PC-9 (cell line): Measurements from ENCODE around the gene HMX1. TPM values are rescaled to one million over a fixed set of nuclear protein-coding genes. Genes with fewer than 3 reads are reported as not detected.

Source experiments
- BruUV-seq: library from RNA; stranded (reverse); fragments of 400-500 nt; replicated peaks from 2 replicates; lab custom pipeline; 2021; lab: Mats Ljungman, UMichigan
- CTCF ChIA-PET: fragments of 300-600 bp; sonication (Branson Sonifier 250); formaldehyde crosslinking; loops from one replicate; lab custom pipeline; 2022; ENCODE audit warnings: antibody characterized with exemption; lab: Charles Lee
- POLR2A ChIA-PET: fragments of 300-600 bp; sonication (Branson Sonifier 250); formaldehyde crosslinking; loops from one replicate; lab custom pipeline; 2022; ENCODE audit warnings: antibody characterized with exemption; ENCODE audit not compliant: unreplicated experiment; lab: Charles Lee
- DNase-seq, 2 experiments: peaks; one replicate each; pipeline versions ENCODE4 v3.0.0 to v3.0.0-alpha.2; 2015 to 2022; ENCODE audit warnings: mixed read lengths in 1 of 2
- H2AFZ ChIP-seq: fragments of 200-600 bp; sonication (generic); 2 replicates; pipeline ENCODE4 v1.8.1; 2017; ENCODE audit warnings: antibody characterized with exemption
- H3F3A ChIP-seq: fragments of 200-600 bp; sonication (generic); 2 replicates; pipeline ENCODE4 v1.8.1; 2017; ENCODE audit warnings: antibody characterized with exemption, mild to moderate bottlenecking, low read depth; ENCODE audit not compliant: insufficient read depth
- H3K27ac ChIP-seq: fragments of 200-600 bp; sonication (generic); 2 replicates; pipeline ENCODE4 v1.6.1; 2016; ENCODE audit warnings: mixed run types
- H3K27me3 ChIP-seq: fragments of 200-600 bp; sonication (generic); 2 replicates; pipeline ENCODE4 v1.6.1; 2016; ENCODE audit warnings: low read depth, mixed run types; ENCODE audit not compliant: insufficient read depth
- H3K36me3 ChIP-seq: fragments of 200-600 bp; sonication (generic); 2 replicates; pipeline ENCODE4 v1.6.1; 2016; ENCODE audit warnings: low read depth, mixed run types
- H3K4me1 ChIP-seq: fragments of 200-600 bp; sonication (generic); replicated peaks from 2 replicates; pipeline ENCODE4 v1.6.1; 2016; ENCODE audit warnings: mixed run types; ENCODE audit not compliant: insufficient read depth
- H3K4me2 ChIP-seq: fragments of 200-600 bp; sonication (generic); 2 replicates; pipeline ENCODE4 v1.6.1; 2017; ENCODE audit warnings: mixed run types
- H3K4me3 ChIP-seq: fragments of 200-600 bp; sonication (generic); 2 replicates; pipeline ENCODE4 v1.6.1; 2016; ENCODE audit warnings: mixed run types
- H3K79me2 ChIP-seq: fragments of 200-600 bp; sonication (generic); 2 replicates; pipeline ENCODE4 v1.6.1; 2017; ENCODE audit warnings: low read depth, mixed run types
- H3K9me2 ChIP-seq: fragments of 200-600 bp; sonication (generic); 2 replicates; pipeline ENCODE4 v1.8.1; 2017; ENCODE audit warnings: mild to moderate bottlenecking; ENCODE audit not compliant: insufficient read depth
- H3K9me3 ChIP-seq: fragments of 200-600 bp; sonication (generic); 2 replicates; pipeline ENCODE4 v1.8.1; 2016; ENCODE audit warnings: low read depth; ENCODE audit not compliant: insufficient read depth
- H4K20me1 ChIP-seq: fragments of 200-600 bp; sonication (generic); 2 replicates; pipeline ENCODE4 v1.8.1; 2017; ENCODE audit not compliant: insufficient read depth
- EZH2 ChIP-seq: fragments of 200-600 bp; sonication (generic); IDR thresholded peaks from 2 replicates; pipeline ENCODE4 v1.8.0; 2017; ENCODE audit warnings: antibody characterized with exemption, low read depth
- intact Hi-C: fragments of 100-400 bp; cut with micrococcal nuclease; formaldehyde crosslinking; loops from one replicate; pipeline ENCODE4 v1.10.0; 2022; ENCODE audit not compliant: unreplicated experiment
- total RNA-seq: library from RNA; stranded (reverse); gene quantifications from 2 replicates; pipeline ENCODE4 v1.2.3, GENCODE V29; 2021
- TF ChIP-seq, protein P1 (sequence below): fragments of 200-600 bp; sonication (generic); conservative IDR thresholded peaks from 2 replicates; pipeline ENCODE4 v1.6.1; 2017; ENCODE audit warnings: mixed run types, antibody characterized with exemption, mild to moderate bottlenecking, moderate library complexity

The HMX1 gene
- total RNA-seq, 1 experiment from 2014 or later, result not detected

DNA sequence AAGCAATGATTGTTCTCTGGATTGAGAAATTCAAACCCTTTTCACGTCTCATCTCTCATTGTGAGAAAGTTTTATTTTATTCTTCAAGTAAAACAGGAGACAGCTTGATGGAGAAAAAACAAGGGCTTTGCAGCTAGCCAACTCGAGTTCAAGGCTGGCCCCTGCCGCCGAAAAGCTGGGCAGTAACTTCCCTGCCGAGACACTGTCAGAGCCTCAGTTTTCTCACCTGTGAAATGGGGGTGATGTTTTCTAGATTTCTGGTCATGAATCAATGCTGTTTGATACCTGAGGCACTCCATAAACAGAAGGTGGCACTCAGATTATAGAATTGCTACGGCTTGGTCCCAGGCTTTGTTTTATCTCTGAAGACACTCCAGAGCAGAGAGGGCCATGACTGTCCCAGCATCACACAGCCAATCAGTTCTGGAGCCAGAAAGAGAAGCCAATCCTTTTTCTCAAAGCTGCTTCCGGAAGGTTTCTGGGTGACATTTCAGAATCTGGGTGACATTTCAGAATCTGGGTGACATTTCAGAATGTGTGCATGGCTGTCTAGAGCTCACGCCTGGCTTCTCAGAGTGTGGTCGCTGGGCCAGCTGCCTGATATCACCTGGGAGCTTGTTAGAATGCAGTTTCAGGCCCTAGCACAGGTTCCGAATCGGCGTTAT is 33.2 kb downstream of the HMX1 start:
- no peak for DNase-seq
- no peaks in the 10 kb centered on the region for H4K20me1 ChIP-seq
- intact Hi-C loops, result no loop called here
- H2AFZ ChIP-seq, result no peak overlapping the region
- H3K9me3 ChIP-seq, result no peaks in the 10 kb centered on the region
- no peaks in the 10 kb centered on the region for H3K4me1 ChIP-seq
- no peaks in the 10 kb centered on the region for H3K9me2 ChIP-seq
- POLR2A ChIA-PET, result no interaction called here
- no peaks in the 10 kb centered on the region for H3K36me3 ChIP-seq
- H3K79me2 ChIP-seq, result no peaks in the 10 kb centered on the region
- BruUV-seq, result no TSS peak
- CTCF ChIA-PET, result no interaction called here
- H3K4me3 ChIP-seq, result no peak overlapping the region
- H3K27ac ChIP-seq, result no peak overlapping the region
- TF ChIP-seq, protein P1, sequence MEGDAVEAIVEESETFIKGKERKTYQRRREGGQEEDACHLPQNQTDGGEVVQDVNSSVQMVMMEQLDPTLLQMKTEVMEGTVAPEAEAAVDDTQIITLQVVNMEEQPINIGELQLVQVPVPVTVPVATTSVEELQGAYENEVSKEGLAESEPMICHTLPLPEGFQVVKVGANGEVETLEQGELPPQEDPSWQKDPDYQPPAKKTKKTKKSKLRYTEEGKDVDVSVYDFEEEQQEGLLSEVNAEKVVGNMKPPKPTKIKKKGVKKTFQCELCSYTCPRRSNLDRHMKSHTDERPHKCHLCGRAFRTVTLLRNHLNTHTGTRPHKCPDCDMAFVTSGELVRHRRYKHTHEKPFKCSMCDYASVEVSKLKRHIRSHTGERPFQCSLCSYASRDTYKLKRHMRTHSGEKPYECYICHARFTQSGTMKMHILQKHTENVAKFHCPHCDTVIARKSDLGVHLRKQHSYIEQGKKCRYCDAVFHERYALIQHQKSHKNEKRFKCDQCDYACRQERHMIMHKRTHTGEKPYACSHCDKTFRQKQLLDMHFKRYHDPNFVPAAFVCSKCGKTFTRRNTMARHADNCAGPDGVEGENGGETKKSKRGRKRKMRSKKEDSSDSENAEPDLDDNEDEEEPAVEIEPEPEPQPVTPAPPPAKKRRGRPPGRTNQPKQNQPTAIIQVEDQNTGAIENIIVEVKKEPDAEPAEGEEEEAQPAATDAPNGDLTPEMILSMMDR, result no peak
- TF ChIP-seq EZH2, result no peak
- no peak overlapping the region for H3K4me2 ChIP-seq
- H3K27me3 ChIP-seq, result peaks cover 48% of the 10 kb centered on the region
- H3F3A ChIP-seq, result no peaks in the 10 kb centered on the region

DNA sequence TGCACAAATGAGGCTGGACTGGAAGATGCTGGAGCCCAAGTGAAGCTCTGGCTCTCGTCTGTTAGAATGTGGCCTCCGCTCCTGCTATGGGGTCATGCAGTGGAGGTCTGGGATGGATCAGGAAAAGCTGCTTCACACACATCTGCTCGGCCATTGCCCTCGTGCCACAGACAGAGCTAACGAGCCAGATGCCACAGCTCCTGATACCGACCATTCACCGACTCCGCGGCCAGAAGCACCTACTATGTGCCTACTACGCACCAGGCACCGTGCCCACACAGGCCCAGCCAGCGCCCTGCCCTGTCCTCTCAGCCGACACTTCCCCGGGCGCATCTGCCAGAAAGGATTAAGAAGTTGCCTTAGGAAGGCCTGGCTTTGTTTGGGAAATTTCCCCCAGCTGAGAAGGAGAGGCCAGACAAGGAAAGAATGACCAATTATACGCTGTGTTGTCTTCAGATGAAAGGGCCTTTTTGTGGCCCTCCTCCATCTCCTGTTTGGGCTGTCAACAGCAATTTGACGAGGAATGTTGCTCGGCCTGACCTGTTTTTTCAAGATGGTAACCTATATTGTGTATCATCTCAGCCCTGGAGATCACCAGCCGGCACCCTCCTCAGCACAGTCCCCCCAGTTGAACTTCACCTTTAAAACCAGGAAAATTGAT is 34.3 kb downstream of the HMX1 start:
- no peak overlapping the region for H3K4me3 ChIP-seq
- CTCF ChIA-PET, result no interaction called here
- DNase-seq, result no peak
- no peaks in the 10 kb centered on the region for H4K20me1 ChIP-seq
- TF ChIP-seq, protein P1, result no peak
- no peak for TF ChIP-seq EZH2
- no peak overlapping the region for H3K27ac ChIP-seq
- POLR2A ChIA-PET, result no interaction called here
- no peaks in the 10 kb centered on the region for H3K9me2 ChIP-seq
- no peaks in the 10 kb centered on the region for H3K9me3 ChIP-seq
- BruUV-seq, result no TSS peak
- H3K4me2 ChIP-seq, result no peak overlapping the region
- intact Hi-C loops, result no loop called here
- H3K79me2 ChIP-seq, result no peaks in the 10 kb centered on the region
- no peaks in the 10 kb centered on the region for H3F3A ChIP-seq
- no peaks in the 10 kb centered on the region for H3K36me3 ChIP-seq
- H3K4me1 ChIP-seq, result no peaks in the 10 kb centered on the region
- no peak overlapping the region for H2AFZ ChIP-seq
- H3K27me3 ChIP-seq, result peaks cover 58% of the 10 kb centered on the region

GRCh38 chr4:8836664-8837171 is 34.9 kb downstream of the HMX1 start:
- H3K79me2 ChIP-seq, result no peaks in the 10 kb centered on the region
- no TSS peak for BruUV-seq
- H2AFZ ChIP-seq, result no peak overlapping the region
- no peaks in the 10 kb centered on the region for H3F3A ChIP-seq
- ChIA-PET POLR2A (no interaction called here), CTCF (no interaction called here)
- H3K9me2 ChIP-seq, result no peaks in the 10 kb centered on the region
- no peak overlapping the region for H3K27ac ChIP-seq
- no peak for TF ChIP-seq EZH2
- TF ChIP-seq, protein P1, result no peak
- H3K36me3 ChIP-seq, result no peaks in the 10 kb centered on the region
- no peaks in the 10 kb centered on the region for H3K9me3 ChIP-seq
- DNase-seq, result no peak
- no peaks in the 10 kb centered on the region for H3K4me1 ChIP-seq
- H3K4me2 ChIP-seq, result no peak overlapping the region
- no peak overlapping the region for H3K4me3 ChIP-seq
- no peaks in the 10 kb centered on the region for H4K20me1 ChIP-seq
- peaks cover 64% of the 10 kb centered on the region for H3K27me3 ChIP-seq
- intact Hi-C loops, result no loop called here
